K562 (cell line): ENCODE data around the gene ZNF506. TPM values are rescaled to one million over a fixed set of nuclear protein-coding genes. Genes with fewer than 3 reads are reported as not detected.

Source experiments
- EGR1 ChIP-seq: fragments of 450-650 bp; conservative IDR thresholded peaks from 2 replicates; pipeline ENCODE4 v1.6.1; 2017; ENCODE audit warnings: mild to moderate bottlenecking
- FUS ChIP-seq: fragments of 200-400 bp; formaldehyde crosslinking; optimal IDR thresholded peaks from 2 replicates; pipeline ENCODE3; 2017; ENCODE audit warnings: low read depth, low read length
- HNRNPUL1 ChIP-seq: fragments of 200-400 bp; formaldehyde crosslinking; IDR thresholded peaks from 2 replicates; pipeline ENCODE4 v1.6.1; 2017; ENCODE audit warnings: low read length
- JUND ChIP-seq, 2 experiments: IDR thresholded peaks; 2 replicates in 1 of 2; 3 replicates in 1 of 2; pipeline ENCODE4 v1.6.1; 2011; ENCODE audit warnings: borderline replicate concordance in 2 of 2, low read depth in 2 of 2, low read length in 2 of 2, improper control_type of control experiment in 1 of 2, missing biosample characterization in 1 of 2, missing genetic modification characterization in 1 of 2, missing genetic modification reagents in 1 of 2
- MCM5 ChIP-seq: fragments of 450-650 bp; IDR thresholded peaks from 2 replicates; pipeline ENCODE4 v1.6.1; 2016; ENCODE audit warnings: low read depth
- MEF2D ChIP-seq: conservative IDR thresholded peaks from 2 replicates; pipeline ENCODE4 v1.6.1; 2016; ENCODE audit warnings: low read depth, missing genetic modification characterization, missing compliant biosample characterization
- MEIS2 ChIP-seq: fragments of 450-650 bp; IDR thresholded peaks from 2 replicates; pipeline ENCODE4 v1.6.1; 2014; ENCODE audit warnings: mild to moderate bottlenecking; ENCODE audit not compliant: partially characterized antibody
- NFIX ChIP-seq: fragments of 250-450 bp; sonication (Bioruptor Pico); IDR thresholded peaks from 2 replicates; pipeline ENCODE4 v1.4.0; 2020; ENCODE audit warnings: low read depth, mild to moderate bottlenecking, moderate library complexity
- POLR2G ChIP-seq: fragments of 200-400 bp; formaldehyde crosslinking; IDR thresholded peaks from 2 replicates; pipeline ENCODE4 v1.6.1; 2017; ENCODE audit warnings: low read depth, mild to moderate bottlenecking, antibody characterized with exemption, low read length, moderate library complexity
- POU5F1 ChIP-seq: fragments of 150-350 bp; IDR thresholded peaks from 2 replicates; pipeline ENCODE4 v1.6.1; 2014; ENCODE audit warnings: borderline replicate concordance, low read length, low read depth, mild to moderate bottlenecking; ENCODE audit not compliant: partially characterized antibody
- RNF2 ChIP-seq: sonication (generic); IDR thresholded peaks from 2 replicates; pipeline ENCODE4 v1.6.1; 2016
- TBP ChIP-seq: optimal IDR thresholded peaks from 2 replicates; pipeline ENCODE3; 2011; ENCODE audit warnings: low read depth, low read length, improper control_type of control experiment
- TEAD1 ChIP-seq, 2 experiments: fragments of 450-650 bp in 1 of 2; sonication (generic) in 1 of 2; formaldehyde crosslinking; IDR thresholded peaks; 2 replicates each; pipeline versions ENCODE4 v1.4.0 to v1.8.0; 2020 to 2022; ENCODE audit warnings: mild to moderate bottlenecking in 2 of 2, missing genetic modification reagents in 1 of 2
- VEZF1 ChIP-seq: fragments of 200-800 bp; sonication (Bioruptor generic); IDR thresholded peaks from 2 replicates; pipeline ENCODE4 v1.6.1; 2017; ENCODE audit warnings: missing genetic modification characterization, missing compliant biosample characterization
- ZMIZ1 ChIP-seq, 2 experiments: fragments of 150-350 bp in 1 of 2; IDR thresholded peaks; 2 replicates each; pipeline ENCODE4 v1.6.1; 2012 to 2016; ENCODE audit warnings: low read depth in 2 of 2, low read length in 2 of 2, mild to moderate bottlenecking in 1 of 2, moderate library complexity in 1 of 2
- ZNF12 ChIP-seq: sonication (generic); formaldehyde crosslinking; IDR thresholded peaks from 2 replicates; pipeline ENCODE4 v1.4.0; 2020; ENCODE audit warnings: mild to moderate bottlenecking, missing genetic modification reagents
- ZNF175 ChIP-seq: fragments of 200-800 bp; sonication (Bioruptor generic); IDR thresholded peaks from 2 replicates; pipeline ENCODE4 v1.6.1; 2016; ENCODE audit warnings: low read depth, mild to moderate bottlenecking, missing genetic modification characterization, missing compliant biosample characterization
- ZNF778 ChIP-seq: fragments of 450-650 bp; formaldehyde crosslinking; IDR thresholded peaks from 2 replicates; pipeline ENCODE4 v1.4.0; 2020; ENCODE audit warnings: mild to moderate bottlenecking, moderate library complexity
- ZNF79 ChIP-seq: fragments of 250-450 bp; sonication (Bioruptor Pico); IDR thresholded peaks from 2 replicates; pipeline ENCODE4 v1.4.0; 2020; ENCODE audit warnings: low read depth, mild to moderate bottlenecking, moderate library complexity
- ZSCAN32 ChIP-seq: fragments of 450-650 bp; formaldehyde crosslinking; IDR thresholded peaks from 2 replicates; pipeline ENCODE4 v1.4.0; 2020; ENCODE audit warnings: mild to moderate bottlenecking, moderate library complexity
- polyA plus RNA-seq, 8 experiments: library from polyadenylated mRNA; depleted of rRNA in 4 of 8; stranded (reverse) in 5 of 8; unstranded in 3 of 8; fragments of >200 nt; fragmentation: Nextera tagmentation in 2 of 8; fragmentation: Illumina TruSeq in 1 of 8; extraction: Ambion mirVana in 2 of 8; extraction: Trizol in 1 of 8; gene quantifications; 2 replicates each; pipeline versions ENCODE4 v1.2.1 to v1.2.3, GENCODE V29; 2011 to 2014; ENCODE audit warnings: inconsistent platforms in 1 of 8, missing spikeins in 1 of 8
- total RNA-seq, 7 experiments: library from RNA; depleted of rRNA in 6 of 7; stranded (reverse); fragments of >200 nt in 6 of 7; fragmentation: Illumina TruSeq in 2 of 7; extraction: Trizol in 2 of 7; gene quantifications; 2 replicates each; pipeline versions ENCODE4 v1.2.1 to v1.2.3, GENCODE V29; 2011 to 2021; ENCODE audit warnings: low replicate concordance in 1 of 7
- TF ChIP-seq, protein P1 (sequence below): sonication (generic); formaldehyde crosslinking; IDR thresholded peaks from 2 replicates; pipeline ENCODE4 v1.8.1; 2022; ENCODE audit warnings: missing genetic modification reagents

The ZNF506 gene
- total and polyA plus RNA-seq, 9 of the 15 experiments (the other 6 are each of a cell fraction or from before 2014, with no cell fraction given): 0.03 to 0.44 (median 0.14) TPM; not detected in 2

DNA sequence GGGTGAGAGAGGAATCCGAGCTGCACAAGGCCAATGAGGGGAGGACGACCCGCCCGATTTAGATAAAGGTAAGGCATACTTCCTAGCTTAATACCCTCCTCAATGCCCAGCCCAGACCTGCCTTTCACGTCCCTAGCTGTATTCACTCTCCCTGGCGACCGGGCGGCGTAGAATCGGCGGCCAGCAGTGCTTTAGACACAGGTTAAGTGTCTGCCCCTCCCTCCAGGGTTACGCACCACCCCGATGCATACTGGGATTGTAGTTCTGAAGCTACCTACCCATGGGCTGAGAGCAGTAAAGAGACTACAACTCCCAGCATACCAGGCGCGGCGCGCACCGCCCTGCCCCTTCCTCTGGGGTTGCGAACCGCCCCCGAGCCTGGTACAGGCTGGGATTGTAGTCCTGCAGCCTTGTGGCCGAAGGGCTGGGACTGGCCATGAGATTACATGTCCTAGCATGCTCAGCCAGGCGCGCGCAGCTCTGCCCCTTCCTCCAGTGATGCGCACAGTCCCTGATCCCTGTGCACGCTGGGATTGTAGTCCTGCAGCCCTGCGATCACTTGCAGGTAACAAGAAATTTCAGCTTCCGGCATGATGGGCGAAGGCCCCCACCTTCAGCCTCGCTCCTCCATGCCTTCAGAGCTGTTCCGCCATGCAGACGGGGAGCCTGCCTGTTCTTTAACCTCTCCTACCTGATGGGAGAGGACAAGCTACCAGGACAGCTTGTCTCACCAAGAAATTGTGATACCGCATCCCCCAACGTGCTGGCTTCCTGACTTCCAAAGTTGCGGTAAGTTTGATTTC, 45.1 kb downstream of the ZNF506 start (continued):
- TF ChIP-seq TBP (no peak), VEZF1 (CRISPR knock-in tag) (peak; percentile 90), NFIX (no peak), EGR1 (peak; percentile 66), ZSCAN32 (CRISPR knock-in tag) (no peak), RNF2 (0 out of 2 replicates have a peak, but pooled peaks have one; percentile 66), MEIS2 (peak; percentile 48), TEAD1 (CRISPR knock-in tag; IDR thresholded peaks at IDR 0.05) (peak; percentile 67 to 93), POLR2G (peak; percentile 78), POU5F1 (peak; percentile 77), ZNF778 (no peak), ZNF175 (peak; percentile 78; the same call in 1 of the 2 replicates), ZMIZ1 (IDR thresholded peaks at IDR 0.05; ENCODE audit: low read depth in 2 of 2, low read length in 2 of 2) (peak in 1 of 2 experiments; percentile 21; a peak in 1 of 4 replicates), ZNF12 (CRISPR knock-in tag) (0 out of 2 replicates have a peak, but pooled peaks have one; percentile 5), ZNF79 (CRISPR knock-in tag) (no peak), MCM5 (no peak), HNRNPUL1 (no peak), MEF2D (no peak), FUS (no peak), JUND (IDR thresholded peaks at IDR 0.05; ENCODE audit: borderline replicate concordance, low read depth, low read length) (peak; percentile 65), JUND (tag; IDR thresholded peaks at IDR 0.05; ENCODE audit: borderline replicate concordance, low read depth, low read length) (peak; percentile 62; the same call in 2 of the 3 replicates)
- TF ChIP-seq, protein P1, sequence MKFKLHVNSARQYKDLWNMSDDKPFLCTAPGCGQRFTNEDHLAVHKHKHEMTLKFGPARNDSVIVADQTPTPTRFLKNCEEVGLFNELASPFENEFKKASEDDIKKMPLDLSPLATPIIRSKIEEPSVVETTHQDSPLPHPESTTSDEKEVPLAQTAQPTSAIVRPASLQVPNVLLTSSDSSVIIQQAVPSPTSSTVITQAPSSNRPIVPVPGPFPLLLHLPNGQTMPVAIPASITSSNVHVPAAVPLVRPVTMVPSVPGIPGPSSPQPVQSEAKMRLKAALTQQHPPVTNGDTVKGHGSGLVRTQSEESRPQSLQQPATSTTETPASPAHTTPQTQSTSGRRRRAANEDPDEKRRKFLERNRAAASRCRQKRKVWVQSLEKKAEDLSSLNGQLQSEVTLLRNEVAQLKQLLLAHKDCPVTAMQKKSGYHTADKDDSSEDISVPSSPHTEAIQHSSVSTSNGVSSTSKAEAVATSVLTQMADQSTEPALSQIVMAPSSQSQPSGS: no peak
